B cell (primary cell): ENCODE data around the gene CBARP. TPM values are rescaled to one million over a fixed set of nuclear protein-coding genes. Genes with fewer than 3 reads are reported as not detected.
"Not testable (repeated sequence)": the region's sequence is repeated elsewhere in the genome, so short reads cannot be mapped to it uniquely, and the experiment has no call there.

Experiments
- ATAC-seq: fragments of 200-7000 bp; cut with Tn5 transposase; one replicate; pipeline ENCODE4 v1.10.0; 2021; ENCODE audit warnings: low read depth, mild to moderate bottlenecking, moderate number of reproducible peaks, moderate library complexity
- CTCF ChIA-PET: fragments of 350-600 bp; sonication (Branson Sonifier 250); formaldehyde crosslinking; loops from one replicate; lab custom pipeline; 2021; ENCODE audit warnings: antibody characterized with exemption, inconsistent platforms; lab: Charles Lee
- POLR2A ChIA-PET: fragments of 350-600 bp; sonication (Branson Sonifier 250); formaldehyde crosslinking; loops from one replicate; lab custom pipeline; 2021; ENCODE audit warnings: antibody characterized with exemption; lab: Charles Lee
- DNase-seq: peaks from one replicate; pipeline ENCODE4 v3.0.0; 2013
- H2AFZ ChIP-seq: 2 replicates; pipeline ENCODE4 v1.6.1; 2012; ENCODE audit warnings: mild to moderate bottlenecking, low read depth, low read length; ENCODE audit not compliant: insufficient read depth, poor library complexity, severe bottlenecking
- H3K27ac ChIP-seq, 2 donors: 1 replicate in 1 of 2; 2 replicates in 1 of 2; pipeline ENCODE4 v1.5.1; 2012 to 2013; ENCODE audit warnings: low read length in 2 of 2, mild to moderate bottlenecking in 2 of 2, moderate library complexity in 1 of 2
- H3K27me3 ChIP-seq, 4 experiments: fragments of 200-600 bp in 1 of 4; sonication (generic) in 1 of 4; replicated peaks in 1 of 4; 1 replicate in 2 of 4; 2 replicates in 2 of 4; pipeline versions ENCODE4 v1.6.1 to v1.7.0; 2013 to 2016; ENCODE audit warnings: low read length in 3 of 4, mild to moderate bottlenecking in 2 of 4, mixed read lengths in 1 of 4, moderate library complexity in 1 of 4; ENCODE audit not compliant: insufficient read depth in 4 of 4, control insufficient read depth in 3 of 4; ENCODE audit errors: control extremely low read depth in 1 of 4
- H3K36me3 ChIP-seq, 2 experiments: replicated peaks in 1 of 2; 1 replicate in 1 of 2; 2 replicates in 1 of 2; pipeline versions ENCODE4 v1.6.1 to v1.7.1; 2013; ENCODE audit warnings: low read length in 1 of 2; ENCODE audit not compliant: insufficient read depth in 2 of 2, control insufficient read depth in 1 of 2; ENCODE audit errors: control extremely low read depth in 1 of 2, extremely low read depth in 1 of 2
- H3K4me1 ChIP-seq, 2 donors: fragments of 200-600 bp in 1 of 2; sonication (generic) in 1 of 2; 1 replicate in 1 of 2; 2 replicates in 1 of 2; pipeline versions ENCODE4 v1.5.1 to v1.6.1; 2013 to 2017; ENCODE audit warnings: low read length in 2 of 2; ENCODE audit not compliant: control insufficient read depth in 2 of 2, insufficient read depth in 2 of 2
- H3K4me2 ChIP-seq: replicated peaks from 2 replicates; pipeline ENCODE3; 2012; ENCODE audit warnings: mild to moderate bottlenecking, low read depth, low read length; ENCODE audit not compliant: poor library complexity, severe bottlenecking
- H3K4me3 ChIP-seq, 5 experiments: fragments of 200-600 bp in 1 of 5; sonication (generic) in 1 of 5; 1 replicate in 3 of 5; 2 replicates in 2 of 5; pipeline versions ENCODE4 v1.5.1 to v1.7.0; 2011 to 2016; ENCODE audit warnings: low read length in 4 of 5, mild to moderate bottlenecking in 4 of 5, low read depth in 2 of 5, control low read depth in 1 of 5, moderate library complexity in 1 of 5; ENCODE audit not compliant: insufficient read depth in 1 of 5; ENCODE audit errors: control extremely low read depth in 1 of 5, extremely low read depth in 1 of 5
- H3K79me2 ChIP-seq: fragments of 200-600 bp; sonication (generic); one replicate; pipeline ENCODE4 v1.6.0; 2016; ENCODE audit warnings: low read length; ENCODE audit not compliant: control insufficient read depth, insufficient read depth
- H3K9ac ChIP-seq: fragments of 200-600 bp; sonication (generic); 2 replicates; pipeline ENCODE4 v1.6.1; 2017; ENCODE audit warnings: mild to moderate bottlenecking, low read length, moderate library complexity
- H3K9me3 ChIP-seq, 3 donors: one replicate each; pipeline versions ENCODE4 v1.6.1 to v1.7.1; 2013; ENCODE audit warnings: low read length in 2 of 3; ENCODE audit not compliant: control insufficient read depth in 2 of 3, insufficient read depth in 1 of 3; ENCODE audit errors: control extremely low read depth in 1 of 3
- H4K20me1 ChIP-seq: 2 replicates; pipeline ENCODE4 v1.6.0; 2012; ENCODE audit warnings: mild to moderate bottlenecking, low read length; ENCODE audit not compliant: insufficient read depth, control insufficient read depth, poor library complexity, severe bottlenecking
- H3K27ac Mint-ChIP-seq: one replicate; pipeline ENCODE4 v1.8.0; 2021; ENCODE audit warnings: mixed read lengths
- H3K27me3 Mint-ChIP-seq: one replicate; pipeline ENCODE4 v1.8.0; 2021; ENCODE audit warnings: mixed read lengths
- H3K4me1 Mint-ChIP-seq: one replicate; pipeline ENCODE4 v1.8.0; 2021; ENCODE audit warnings: mixed read lengths
- H3K4me3 Mint-ChIP-seq: one replicate; pipeline ENCODE4 v1.8.0; 2021; ENCODE audit warnings: mixed read lengths
- H3K9me3 Mint-ChIP-seq: one replicate; pipeline ENCODE4 v1.8.0; 2022; ENCODE audit warnings: mixed read lengths; ENCODE audit not compliant: insufficient read depth
- CTCF ChIP-seq: fragments of 200-600 bp; IDR thresholded peaks from one replicate; pipeline ENCODE4 v1.8.0; 2022; ENCODE audit warnings: antibody characterized with exemption, mild to moderate bottlenecking
- EZH2 ChIP-seq: IDR thresholded peaks from 2 replicates; pipeline ENCODE4 v1.6.1; 2012; ENCODE audit warnings: borderline replicate concordance, low read depth, mild to moderate bottlenecking, moderate library complexity, low read length; ENCODE audit not compliant: insufficient read depth, poor library complexity, severe bottlenecking
- WGBS: methylation state at CpG from one replicate; pipeline ENCODE4 v1.1.5; 2013; ENCODE audit warnings: missing lambda C conversion rate; ENCODE audit not compliant: insufficient coverage; 5-methylcytosine and 5-hydroxymethylcytosine counted together
- intact Hi-C: fragments of 100-400 bp; cut with micrococcal nuclease; formaldehyde crosslinking; loops from one replicate; pipeline ENCODE4 v1.10.0; 2022
- polyA plus RNA-seq: library from polyadenylated mRNA; depleted of rRNA; stranded (reverse); fragments of >200 nt; gene quantifications from 2 replicates; pipeline ENCODE4 v1.2.3, GENCODE V29; 2012
- total RNA-seq, 2 donors: library from RNA; stranded (reverse); fragments of 120-200 nt in 1 of 2; gene quantifications; 1 replicate in 1 of 2; 2 replicates in 1 of 2; pipeline versions ENCODE4 v1.2.3 to v1.2.4, GENCODE V29; 2013 to 2022

Gene CBARP
- total and polyA plus RNA-seq, 2 donors (not counting 1 experiment from before 2014, with no cell fraction given), result not detected

- DNase-seq (no peak), ATAC-seq (no peak)
- Histone ChIP-seq H3K27me3 (no peaks in the 10 kb centered on the region), H3K4me2 (no peak overlapping the region), H3K36me3 (peaks cover 0 to 19% of the 10 kb centered on the region in 2 experiments), H4K20me1 (peaks cover 97% of the 10 kb centered on the region), H3K9ac (no peak overlapping the region), H3K79me2 (peaks cover 98% of the 10 kb centered on the region), H3K9me3 (no peaks in the 10 kb centered on the region), H3K4me3 (no peak overlapping the region), H3K4me1 (peaks cover 24 to 39% of the 10 kb centered on the region in 2 donors), H2AFZ (no peak overlapping the region), H3K27ac (no peak overlapping the region)
- 95% methylated on average over 29 of the region's 33 CpGs for WGBS
- Mint-ChIP-seq H3K9me3 (no peaks in the 10 kb centered on the region), H3K27ac (no peak overlapping the region), H3K4me1 (peaks cover 35% of the 10 kb centered on the region), H3K27me3 (no peaks in the 10 kb centered on the region), H3K4me3 (peak overlapping the region; percentile 37)
- TF ChIP-seq CTCF, result no peak
- no peak for TF ChIP-seq EZH2
- CTCF ChIA-PET, result interaction anchor here (0.6 to 2.1 kb wide), 4 partner anchors 12 to 99 kb away, joined by 3 to 5 read pairs (median 4); no protein-coding TSS in a partner anchor
- intact Hi-C loops, result no loop called here
- POLR2A ChIA-PET, result interaction anchor here (0.6 kb wide), 1 partner anchor 353 kb away, joined by 4 read pairs; no protein-coding TSS in a partner anchor
Observed at GRCh38 chr19:1211494-1212234, 26.1 kb downstream of the CBARP start.

- H3K4me1 ChIP-seq, result peaks cover 24 to 43% of the 10 kb centered on the region in 2 donors
- H3K9ac ChIP-seq, result no peak overlapping the region
- peaks cover 88% of the 10 kb centered on the region for H4K20me1 ChIP-seq
- no peak overlapping the region for H3K4me2 ChIP-seq
- 100% methylated on average over 10 of the region's 13 CpGs for WGBS
- Mint-ChIP-seq H3K4me1 (peaks cover 37% of the 10 kb centered on the region), H3K9me3 (no peaks in the 10 kb centered on the region), H3K27me3 (no peaks in the 10 kb centered on the region), H3K4me3 (no peak overlapping the region), H3K27ac (no peak overlapping the region)
- H3K9me3 ChIP-seq, result no peaks in the 10 kb centered on the region
- H2AFZ ChIP-seq, result no peak overlapping the region
- peaks cover 0 to 19% of the 10 kb centered on the region in 2 experiments for H3K36me3 ChIP-seq
- peaks cover 90% of the 10 kb centered on the region for H3K79me2 ChIP-seq
- intact Hi-C loops, result no loop called here
- DNase-seq, result no peak
- H3K27me3 ChIP-seq, result no peaks in the 10 kb centered on the region
- no peak overlapping the region for H3K27ac ChIP-seq
- ChIA-PET CTCF (interaction anchor here (0.6 to 2.1 kb wide), 2 partner anchors 32 to 97 kb away, joined by 4 to 5 read pairs; no protein-coding TSS in a partner anchor), POLR2A (interaction anchor here (0.6 kb wide), 1 partner anchor 388 kb away, joined by 4 read pairs; no protein-coding TSS in a partner anchor)
- H3K4me3 ChIP-seq, result no peak overlapping the region
- TF ChIP-seq CTCF (no peak), EZH2 (no peak)
- ATAC-seq, result no peak
Observed at GRCh38 chr19:1210227-1210538, 27.6 kb downstream of the CBARP start.

- ATAC-seq, H2AFZ ChIP-seq, DNase-seq, H3K4me3 ChIP-seq, H3K27ac ChIP-seq, H3K27me3 ChIP-seq, H3K9me3 ChIP-seq, intact Hi-C loops, CTCF ChIA-PET, H3K27me3 Mint-ChIP-seq, H3K9me3 Mint-ChIP-seq, H3K9ac ChIP-seq: not testable (repeated sequence)
- Histone ChIP-seq H3K79me2 (peaks cover 81% of the 10 kb centered on the region), H3K4me1 (peaks cover 22 to 39% of the 10 kb centered on the region in 2 donors), H3K36me3 (peaks cover 0 to 19% of the 10 kb centered on the region in 2 experiments), H3K4me2 (peak overlapping the region; percentile 48), H4K20me1 (peaks cover 74% of the 10 kb centered on the region)
- 88% methylated on average over 9 of the region's 10 CpGs for WGBS
- Mint-ChIP-seq H3K4me3 (peak overlapping the region; percentile 16), H3K4me1 (peaks cover 31% of the 10 kb centered on the region), H3K27ac (peak overlapping the region; percentile 41)
- POLR2A ChIA-PET, result interaction anchor here (1.1 kb wide), 1 partner anchor 9 kb away, joined by 3 read pairs; no protein-coding TSS in a partner anchor
Observed at GRCh38 chr19:1208830-1209229, 29.0 kb downstream of the CBARP start.
